K562 (cell line): ENCODE results near the gene GATAD2B. TPM values are rescaled to one million over a fixed set of nuclear protein-coding genes. Genes with fewer than 3 reads are reported as not detected.

ENCODE experiments used
- CBX1 ChIP-seq: sonication (generic); IDR thresholded peaks from 2 replicates; pipeline ENCODE4 v1.6.1; 2016; ENCODE audit warnings: antibody characterized with exemption, low read depth, mild to moderate bottlenecking
- CSDE1 ChIP-seq, 2 experiments: fragments of 450-650 bp; IDR thresholded peaks; 2 replicates each; pipeline ENCODE4 v1.6.1; 2016; ENCODE audit warnings: mild to moderate bottlenecking in 1 of 2
- CTCF ChIP-seq, 3 experiments: IDR thresholded peaks in 2 of 3; conservative IDR thresholded peaks in 1 of 3; 2 replicates each; pipeline ENCODE4 v1.5.1; 2011 to 2012; ENCODE audit warnings: low read length in 3 of 3, mild to moderate bottlenecking in 3 of 3, control low read depth in 2 of 3, improper control_type of control experiment in 1 of 3, inconsistent platforms in 1 of 3, low read depth in 1 of 3, mixed read lengths in 1 of 3, moderate library complexity in 1 of 3; ENCODE audit not compliant: insufficient read depth in 2 of 3
- ELF1 ChIP-seq: fragments of 200-800 bp; sonication (Bioruptor generic); IDR thresholded peaks from 2 replicates; pipeline ENCODE4 v1.6.1; 2016; ENCODE audit warnings: missing genetic modification characterization, missing compliant biosample characterization
- EWSR1 ChIP-seq: fragments of 450-650 bp; IDR thresholded peaks from 2 replicates; pipeline ENCODE4 v1.6.1; 2018; ENCODE audit warnings: borderline replicate concordance, mild to moderate bottlenecking, low read depth, moderate library complexity; ENCODE audit not compliant: partially characterized antibody
- HCFC1 ChIP-seq: IDR thresholded peaks from 2 replicates; pipeline ENCODE4 v1.6.1; 2012; ENCODE audit warnings: low read depth, low read length, improper control_type of control experiment
- MECOM ChIP-seq: fragments of 250-450 bp; sonication (Bioruptor Pico); IDR thresholded peaks from 2 replicates; pipeline ENCODE4 v1.8.0; 2022; ENCODE audit warnings: inconsistent platforms
- MEIS2 ChIP-seq: fragments of 450-650 bp; IDR thresholded peaks from 2 replicates; pipeline ENCODE4 v1.6.1; 2014; ENCODE audit warnings: mild to moderate bottlenecking; ENCODE audit not compliant: partially characterized antibody
- MXI1 ChIP-seq: IDR thresholded peaks from 2 replicates; pipeline ENCODE4 v1.6.1; 2011; ENCODE audit warnings: low read depth, mild to moderate bottlenecking, improper control_type of control experiment, low read length
- NELFE ChIP-seq: IDR thresholded peaks from 2 replicates; pipeline ENCODE4 v1.6.1; 2011; ENCODE audit warnings: mild to moderate bottlenecking; ENCODE audit not compliant: insufficient read depth, insufficient read length
- NFXL1 ChIP-seq: fragments of 450-650 bp; formaldehyde crosslinking; IDR thresholded peaks from 2 replicates; pipeline ENCODE4 v1.4.0; 2021; ENCODE audit warnings: mild to moderate bottlenecking
- NR4A1 ChIP-seq, 2 experiments: fragments of 250-450 bp in 1 of 2; fragments of 450-650 bp in 1 of 2; sonication (Bioruptor Pico) in 1 of 2; IDR thresholded peaks; 2 replicates each; pipeline versions ENCODE4 v1.4.0 to v1.6.1; 2016 to 2020; ENCODE audit warnings: mild to moderate bottlenecking in 2 of 2, missing compliant biosample characterization in 1 of 2, missing genetic modification characterization in 1 of 2, moderate library complexity in 1 of 2
- POLR2G ChIP-seq: fragments of 200-400 bp; formaldehyde crosslinking; IDR thresholded peaks from 2 replicates; pipeline ENCODE4 v1.6.1; 2017; ENCODE audit warnings: low read depth, mild to moderate bottlenecking, antibody characterized with exemption, low read length, moderate library complexity
- RFX7 ChIP-seq: fragments of 250-450 bp; sonication (Bioruptor Pico); IDR thresholded peaks from 2 replicates; pipeline ENCODE4 v1.5.1; 2021; ENCODE audit warnings: mild to moderate bottlenecking
- SOX6 ChIP-seq: fragments of 450-650 bp; IDR thresholded peaks from 2 replicates; pipeline ENCODE4 v1.6.1; 2014; ENCODE audit warnings: mild to moderate bottlenecking
- TFAM ChIP-seq: fragments of 250-450 bp; sonication (Bioruptor Pico); conservative IDR thresholded peaks from 2 replicates; pipeline ENCODE4 v1.5.0; 2021; ENCODE audit warnings: mild to moderate bottlenecking, moderate library complexity
- YBX1 ChIP-seq: fragments of 450-650 bp; IDR thresholded peaks from 2 replicates; pipeline ENCODE4 v1.7.1; 2016; ENCODE audit warnings: mild to moderate bottlenecking
- ZNF277 ChIP-seq: fragments of 250-450 bp; sonication (Bioruptor Pico); IDR thresholded peaks from 2 replicates; pipeline ENCODE4 v1.8.0; 2022; ENCODE audit warnings: inconsistent platforms, mild to moderate bottlenecking, moderate library complexity, borderline replicate concordance
- ZNF583 ChIP-seq: fragments of 250-450 bp; sonication (Bioruptor Pico); IDR thresholded peaks from 2 replicates; pipeline ENCODE4 v1.4.0; 2020
- polyA plus RNA-seq, 8 experiments: library from polyadenylated mRNA; depleted of rRNA in 4 of 8; stranded (reverse) in 5 of 8; unstranded in 3 of 8; fragments of >200 nt; fragmentation: Nextera tagmentation in 2 of 8; fragmentation: Illumina TruSeq in 1 of 8; extraction: Ambion mirVana in 2 of 8; extraction: Trizol in 1 of 8; gene quantifications; 2 replicates each; pipeline versions ENCODE4 v1.2.1 to v1.2.3, GENCODE V29; 2011 to 2014; ENCODE audit warnings: inconsistent platforms in 1 of 8, missing spikeins in 1 of 8
- total RNA-seq, 7 experiments: library from RNA; depleted of rRNA in 6 of 7; stranded (reverse); fragments of >200 nt in 6 of 7; fragmentation: Illumina TruSeq in 2 of 7; extraction: Trizol in 2 of 7; gene quantifications; 2 replicates each; pipeline versions ENCODE4 v1.2.1 to v1.2.3, GENCODE V29; 2011 to 2021; ENCODE audit warnings: low replicate concordance in 1 of 7
- TF ChIP-seq, protein P1 (sequence below): fragments of 450-650 bp; formaldehyde crosslinking; IDR thresholded peaks from 2 replicates; pipeline ENCODE4 v1.4.0; 2020; ENCODE audit warnings: mild to moderate bottlenecking, mixed read lengths

Gene GATAD2B
- total and polyA plus RNA-seq, 9 of the 15 experiments (the other 6 are each of a cell fraction or from before 2014, with no cell fraction given) = 1.5 to 40.2 (median 4.9) TPM

GRCh38 chr1:153919876-153920852, 2.6 kb downstream of the GATAD2B start (continued):
- TF ChIP-seq NR4A1 (CRISPR knock-in tag; IDR thresholded peaks at IDR 0.05) (no peak), NR4A1 (tag; IDR thresholded peaks at IDR 0.05) (no peak), CTCF (IDR thresholded peaks at IDR 0.05 in 2 of 3, conservative IDR thresholded peaks at IDR 0.05 in 1 of 3; ENCODE audit: insufficient read depth in 2 of 3, low read depth in 1 of 3, low read length in 3 of 3) (peak; percentile 21 to 57 (median 41); a peak in 3 of 6 replicates), SOX6 (peak; percentile 63; the same call in 1 of the 2 replicates), MEIS2 (peak; percentile 100), CSDE1 (IDR thresholded peaks at IDR 0.05) (no peak), TFAM (CRISPR knock-in tag) (no peak), EWSR1 (no peak), ZNF277 (CRISPR knock-in tag) (no peak), ELF1 (tag) (no peak), ZNF583 (CRISPR knock-in tag) (no peak), HCFC1 (no peak), MECOM (CRISPR knock-in tag) (no peak), MXI1 (no peak), CBX1 (no peak), YBX1 (no peak), NFXL1 (CRISPR knock-in tag) (no peak), NELFE (no peak), RFX7 (no peak), POLR2G (no peak)
- TF ChIP-seq, protein P1, sequence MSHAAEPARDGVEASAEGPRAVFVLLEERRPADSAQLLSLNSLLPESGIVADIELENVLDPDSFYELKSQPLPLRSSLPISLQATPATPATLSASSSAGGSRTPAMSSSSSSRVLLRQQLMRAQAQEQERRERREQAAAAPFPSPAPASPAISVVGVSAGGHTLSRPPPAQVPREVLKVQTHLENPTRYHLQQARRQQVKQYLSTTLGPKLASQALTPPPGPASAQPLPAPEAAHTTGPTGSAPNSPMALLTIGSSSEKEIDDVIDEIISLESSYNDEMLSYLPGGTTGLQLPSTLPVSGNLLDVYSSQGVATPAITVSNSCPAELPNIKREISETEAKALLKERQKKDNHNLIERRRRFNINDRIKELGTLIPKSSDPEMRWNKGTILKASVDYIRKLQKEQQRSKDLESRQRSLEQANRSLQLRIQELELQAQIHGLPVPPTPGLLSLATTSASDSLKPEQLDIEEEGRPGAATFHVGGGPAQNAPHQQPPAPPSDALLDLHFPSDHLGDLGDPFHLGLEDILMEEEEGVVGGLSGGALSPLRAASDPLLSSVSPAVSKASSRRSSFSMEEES (CRISPR knock-in tag) = no peak
